HG03175 (cell line): ENCODE data around the gene PGAM2.

Experiments used
- ATAC-seq: cut with Tn5 transposase; IDR thresholded peaks from one replicate; pipeline ENCODE4 v1.9.1; 2021; ENCODE audit warnings: mild to moderate bottlenecking, moderate library complexity; ENCODE audit not compliant: unreplicated experiment

PGAM2 gene

DNA sequence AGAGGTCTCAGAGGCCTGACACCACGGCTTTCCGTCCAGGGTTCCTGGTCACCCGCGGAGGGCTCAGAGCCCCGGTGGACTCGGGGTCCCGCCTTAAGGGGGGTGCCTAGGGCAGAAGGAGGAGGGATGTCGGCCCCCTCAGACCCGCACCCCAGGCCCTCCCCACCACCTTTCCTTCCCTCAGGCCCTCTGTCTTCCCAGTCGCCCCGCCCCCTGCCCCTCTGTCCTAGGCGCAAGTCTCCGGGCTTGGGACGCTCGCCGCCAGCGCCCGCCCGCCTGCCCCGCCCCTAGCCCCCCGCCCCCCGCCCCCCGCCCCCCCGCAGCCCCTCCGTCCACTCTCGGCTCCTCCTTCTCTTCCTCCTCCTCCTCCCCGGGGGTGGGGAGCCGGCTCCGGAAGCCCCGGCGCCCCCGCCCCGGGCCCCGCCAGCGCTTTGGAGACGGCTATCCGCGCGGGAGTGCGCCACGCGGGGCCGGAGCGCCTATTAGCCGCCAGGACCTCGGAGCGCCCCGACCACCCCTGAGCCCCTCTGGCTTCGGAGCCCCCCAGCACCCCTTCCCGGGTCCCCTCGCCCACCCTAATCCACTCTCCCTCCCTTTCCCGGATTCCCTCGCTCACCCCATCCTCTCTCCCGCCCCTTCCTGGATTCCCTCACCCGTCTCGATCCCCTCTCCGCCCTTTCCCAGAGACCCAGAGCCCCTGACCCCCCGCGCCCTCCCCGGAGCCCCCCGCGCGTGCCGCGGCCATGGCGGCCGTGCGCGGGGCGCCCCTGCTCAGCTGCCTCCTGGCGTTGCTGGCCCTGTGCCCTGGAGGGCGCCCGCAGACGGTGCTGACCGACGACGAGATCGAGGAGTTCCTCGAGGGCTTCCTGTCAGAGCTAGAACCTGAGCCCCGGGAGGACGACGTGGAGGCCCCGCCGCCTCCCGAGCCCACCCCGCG, 38.8 kb upstream of the PGAM2 start, which contains the start of gene AEBP1:
Gene AEBP1 (plus strand): TSS at position 423 of the 937 bp plus-strand sequence. CDS start 321 bp downstream, at position 744.
- no peak for ATAC-seq

DNA sequence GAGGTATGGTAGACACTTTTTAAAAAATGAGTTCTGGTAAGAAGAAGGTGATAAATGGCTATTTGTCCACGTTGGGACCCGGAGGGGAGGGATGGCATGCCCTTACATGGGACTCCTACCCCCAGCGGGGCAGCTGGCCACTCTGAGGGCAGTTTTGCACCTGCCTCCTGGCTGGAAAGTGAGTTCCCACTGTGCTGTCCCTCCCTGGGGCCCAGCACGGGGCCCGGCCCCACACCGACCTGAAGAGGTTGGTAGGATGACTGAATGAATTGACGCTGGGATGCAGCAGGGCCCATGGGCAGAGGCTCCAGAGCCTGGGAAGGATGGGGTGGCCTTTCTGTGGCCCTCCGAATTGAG, 38.2 kb upstream of the PGAM2 start:
- no peak for ATAC-seq

DNA sequence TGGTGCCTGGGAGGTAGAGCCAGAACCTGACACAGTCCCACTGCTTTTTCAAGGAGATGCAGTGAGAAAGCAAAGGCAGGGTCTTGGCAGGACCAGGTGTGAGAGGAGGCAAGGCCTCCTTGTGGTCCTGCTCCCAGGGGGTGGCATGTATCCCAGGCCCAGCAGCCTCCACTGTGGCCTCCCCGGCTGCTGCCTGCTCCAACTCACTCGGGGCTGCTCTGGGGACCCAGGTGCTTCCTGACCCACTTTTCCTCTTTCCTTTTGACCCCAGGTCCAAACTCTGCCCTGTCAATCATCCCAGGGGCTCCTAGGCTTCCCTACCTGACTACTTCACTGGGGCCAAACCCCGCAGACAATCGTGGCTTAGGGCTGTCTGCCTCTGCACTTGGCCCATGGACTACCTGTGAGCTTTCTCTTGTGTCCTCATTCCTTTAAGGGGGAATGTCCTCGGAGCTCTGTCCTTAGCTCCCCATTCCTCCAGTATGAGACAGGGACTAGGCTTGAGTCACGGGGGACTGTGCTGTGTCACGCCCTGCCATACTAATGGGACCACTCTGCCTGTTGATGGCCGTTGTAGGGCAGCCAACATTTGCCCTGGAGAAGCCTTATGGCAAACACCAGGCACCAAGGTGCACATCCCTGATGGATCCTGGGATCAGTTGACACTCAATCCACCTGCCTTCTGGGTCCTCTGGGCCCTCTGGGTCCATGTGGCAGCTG, 37.6 kb upstream of the PGAM2 start:
- ATAC-seq: no peak

DNA sequence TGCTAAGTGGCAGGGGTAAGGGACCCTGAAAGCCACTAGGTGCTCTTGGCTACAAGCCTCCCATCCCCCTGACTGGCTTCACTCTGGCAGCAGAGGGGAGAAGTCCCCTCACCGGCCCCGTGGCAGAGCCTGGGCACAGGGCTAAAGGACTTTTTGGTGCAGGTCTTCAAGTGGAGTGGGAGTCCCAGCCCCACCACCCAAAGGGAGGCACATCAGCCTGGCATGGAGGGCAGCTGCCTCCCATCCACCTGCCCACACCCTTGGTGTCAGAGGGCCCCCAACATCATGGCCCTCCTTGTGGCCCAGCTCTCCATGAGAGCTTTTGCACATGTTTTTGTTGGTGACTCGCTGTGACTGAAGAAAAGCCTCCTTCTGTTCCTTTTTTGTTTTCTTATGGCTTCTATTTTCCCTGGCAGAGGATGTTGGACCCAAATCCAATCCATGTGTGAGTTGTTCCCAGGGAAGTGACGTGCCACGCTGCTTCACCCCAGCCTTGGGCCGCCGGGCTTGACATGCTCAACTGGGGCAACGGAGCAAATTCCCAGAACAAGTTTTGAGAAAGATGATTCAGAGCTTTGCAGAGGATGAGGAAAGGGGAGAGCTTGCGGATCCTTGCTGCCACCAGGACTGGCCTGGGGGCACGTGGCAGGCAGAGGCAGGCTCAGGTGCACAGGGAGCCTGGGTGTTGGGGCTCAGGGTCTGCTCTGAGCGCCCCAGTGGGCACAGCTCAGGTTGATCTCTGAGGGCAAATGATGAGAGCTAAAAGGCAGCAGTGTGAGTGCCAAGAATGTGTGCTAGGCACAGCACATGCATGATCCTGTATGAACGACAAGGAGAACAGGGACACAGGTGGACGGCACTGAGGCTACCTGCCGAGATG, 36.8 kb upstream of the PGAM2 start:
- ATAC-seq: no peak

DNA sequence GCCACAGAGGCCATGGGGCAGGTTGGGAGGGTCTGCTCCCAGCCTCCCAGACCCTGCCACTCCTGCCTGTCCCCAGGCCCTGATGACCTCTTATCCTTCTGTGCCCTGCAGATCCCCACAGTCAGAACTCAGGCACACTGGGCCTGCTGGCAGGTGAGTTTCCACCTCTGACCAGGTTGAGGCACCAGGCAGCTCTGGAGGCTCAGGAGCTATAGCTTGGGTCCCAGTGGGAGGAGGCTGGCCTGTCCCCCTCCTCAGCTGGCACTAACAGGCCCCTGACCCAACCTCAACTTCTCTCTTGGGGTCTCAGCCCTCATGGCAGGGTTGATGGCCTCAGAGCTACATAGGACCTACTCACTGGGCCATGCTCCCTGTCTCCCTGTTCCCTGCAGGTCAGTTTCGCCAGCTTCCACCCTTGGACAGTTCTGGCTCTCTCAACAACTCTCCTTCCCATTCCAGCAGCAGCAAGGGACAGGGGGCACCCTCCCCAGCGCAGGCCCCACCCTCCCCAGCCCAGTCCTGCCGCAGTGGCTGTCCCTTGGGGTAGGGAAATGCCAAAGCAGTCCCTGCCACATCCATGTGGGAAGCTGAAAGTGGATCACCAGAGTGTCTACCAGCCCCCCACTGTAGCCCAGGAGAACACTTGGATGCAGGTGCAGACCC, 36.1 kb upstream of the PGAM2 start:
- no peak for ATAC-seq

DNA sequence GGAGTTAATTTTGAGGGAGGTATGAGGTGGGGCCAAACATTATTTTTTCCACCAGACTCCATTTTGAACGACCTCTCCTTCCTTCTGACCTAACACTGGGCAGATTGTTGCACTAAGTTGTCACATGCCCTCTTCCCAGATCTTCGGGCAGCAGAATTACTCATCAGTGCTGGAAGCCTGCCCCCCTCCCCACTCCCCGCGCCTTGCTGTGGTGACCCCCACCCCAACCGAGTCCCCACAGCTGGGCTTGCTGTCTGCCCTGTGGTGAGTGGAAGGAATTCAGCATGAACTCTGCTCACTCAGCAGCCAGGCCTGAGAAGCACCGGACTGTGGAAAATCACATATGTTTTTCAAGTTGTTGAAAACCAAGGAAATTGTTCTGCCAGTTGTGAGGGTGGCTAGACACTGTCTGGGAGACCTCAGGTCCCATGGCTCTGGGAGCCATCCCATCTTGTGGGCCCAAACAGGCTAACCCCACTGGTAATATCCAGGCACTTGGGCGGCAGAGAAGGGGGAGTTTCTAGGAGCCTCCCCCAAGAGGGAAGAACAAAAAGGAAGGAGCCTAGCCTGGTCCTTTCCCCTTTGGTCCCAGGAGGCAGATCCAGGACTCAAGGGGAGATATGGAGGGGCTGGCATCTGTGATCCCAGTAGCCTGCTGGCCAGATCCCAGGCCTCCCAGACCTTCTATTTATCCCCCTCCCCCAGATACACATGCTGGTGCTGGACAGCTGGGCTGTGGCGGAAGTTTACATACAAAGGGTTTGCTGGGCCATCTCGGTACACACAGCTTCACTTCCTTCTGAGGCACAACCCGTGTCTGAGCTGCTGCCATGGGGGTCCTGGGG, 35.3 kb upstream of the PGAM2 start:
- no peak for ATAC-seq

DNA sequence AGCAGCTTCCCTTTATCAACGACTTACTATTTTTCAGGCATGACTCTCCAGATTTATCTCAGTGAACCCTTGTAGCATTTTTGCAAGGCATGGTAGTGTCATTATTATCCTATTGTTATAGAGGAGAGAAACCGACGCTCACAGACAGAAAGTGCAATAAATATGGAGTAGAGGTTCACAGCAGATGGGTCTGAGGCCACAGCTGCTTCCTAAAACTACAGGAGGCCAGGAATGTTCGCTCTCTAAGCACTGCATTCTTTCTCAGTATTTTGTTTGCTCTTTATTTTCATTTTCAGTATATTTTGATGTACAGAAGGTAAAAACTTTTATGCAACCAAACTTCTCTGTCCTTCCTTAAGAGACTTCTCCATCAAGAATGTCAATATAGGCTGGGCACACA, 34.3 kb upstream of the PGAM2 start:
- no peak for ATAC-seq

DNA sequence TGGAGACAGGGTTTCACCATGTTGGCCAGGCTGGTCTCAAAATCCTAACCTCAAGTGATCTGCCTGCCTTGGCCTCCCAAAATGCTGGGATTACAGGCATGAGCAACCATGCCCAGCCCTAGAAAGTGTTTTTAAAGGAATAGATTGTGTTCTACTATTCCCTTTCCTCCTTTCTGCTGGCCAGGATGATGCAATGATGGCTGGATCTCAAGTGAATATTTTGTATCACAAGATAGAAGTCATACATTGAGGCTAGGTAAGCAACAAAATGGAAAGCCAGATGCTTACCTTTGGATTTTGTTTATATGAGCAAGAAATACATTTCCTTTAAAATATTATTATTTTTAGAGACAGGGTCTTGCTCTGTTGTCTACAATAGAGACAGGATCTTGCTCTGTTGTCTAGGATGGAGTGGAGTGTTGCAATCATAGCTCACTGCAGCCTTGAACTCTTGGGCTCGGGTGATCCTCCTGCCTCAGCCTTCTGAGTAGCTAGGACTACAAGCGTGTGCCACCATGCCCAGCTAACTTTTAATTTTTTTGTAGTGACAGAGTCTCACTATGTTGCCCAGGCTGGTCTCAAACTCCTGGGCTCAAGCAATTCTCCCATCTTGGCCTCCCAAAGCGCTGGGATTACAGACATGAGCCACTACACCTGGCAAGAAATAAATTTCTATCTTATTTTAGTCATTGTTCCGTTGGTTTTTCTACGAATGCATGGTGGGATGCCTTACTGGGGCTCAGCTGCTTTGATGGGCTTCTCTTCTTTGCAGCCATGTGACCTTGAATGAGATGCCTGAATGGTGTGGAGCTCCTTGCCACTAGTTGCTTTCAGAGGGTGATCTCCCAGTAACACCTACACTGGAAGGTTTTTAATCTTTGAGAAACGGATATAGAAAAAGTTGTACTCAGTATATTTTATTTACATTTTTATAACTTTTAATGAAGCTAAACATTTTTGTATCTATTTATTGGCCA, 33.0 kb upstream of the PGAM2 start:
- no peak for ATAC-seq

DNA sequence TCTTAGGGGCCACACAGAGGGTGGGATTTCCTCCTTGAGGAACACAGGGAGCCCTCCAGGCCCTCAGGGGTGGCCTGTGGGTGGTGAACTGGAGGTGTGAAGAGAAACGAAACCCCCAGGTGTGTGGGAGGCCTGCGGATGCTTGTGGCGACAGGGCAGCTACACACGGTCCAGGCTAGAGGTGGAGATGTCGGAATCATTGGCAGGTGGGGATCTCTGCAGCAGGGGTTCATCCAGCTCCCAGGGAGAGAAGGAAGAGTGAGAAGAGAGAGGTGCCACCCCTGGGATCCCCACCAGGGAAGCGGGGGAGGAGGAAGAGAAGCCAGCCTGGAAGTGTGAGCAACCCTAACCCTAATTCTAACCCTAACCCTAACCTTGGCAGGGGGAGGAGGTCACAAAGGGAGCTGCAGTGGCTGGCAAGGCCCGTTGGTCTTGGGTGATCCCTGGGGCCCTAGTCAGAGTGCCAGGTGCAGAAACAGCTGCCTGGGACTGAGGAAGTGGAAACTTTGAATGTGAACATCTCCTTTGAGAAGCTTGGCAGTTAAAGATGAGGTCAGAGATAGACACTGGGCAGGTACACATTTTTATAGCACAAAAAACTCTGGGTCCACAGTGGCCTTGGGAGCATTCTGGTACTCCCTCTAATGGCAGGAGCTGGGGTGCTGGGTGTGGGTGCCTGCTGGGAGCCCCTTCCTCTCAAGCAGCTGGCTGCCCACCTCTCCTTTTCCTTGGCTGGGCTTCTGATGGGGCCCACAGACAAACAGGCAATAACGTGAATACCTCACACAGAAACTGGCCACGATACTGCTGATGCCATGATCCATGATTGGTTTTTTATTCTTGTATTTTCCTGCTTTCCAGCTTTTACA, 31.9 kb upstream of the PGAM2 start:
- ATAC-seq: peak; percentile 72

DNA sequence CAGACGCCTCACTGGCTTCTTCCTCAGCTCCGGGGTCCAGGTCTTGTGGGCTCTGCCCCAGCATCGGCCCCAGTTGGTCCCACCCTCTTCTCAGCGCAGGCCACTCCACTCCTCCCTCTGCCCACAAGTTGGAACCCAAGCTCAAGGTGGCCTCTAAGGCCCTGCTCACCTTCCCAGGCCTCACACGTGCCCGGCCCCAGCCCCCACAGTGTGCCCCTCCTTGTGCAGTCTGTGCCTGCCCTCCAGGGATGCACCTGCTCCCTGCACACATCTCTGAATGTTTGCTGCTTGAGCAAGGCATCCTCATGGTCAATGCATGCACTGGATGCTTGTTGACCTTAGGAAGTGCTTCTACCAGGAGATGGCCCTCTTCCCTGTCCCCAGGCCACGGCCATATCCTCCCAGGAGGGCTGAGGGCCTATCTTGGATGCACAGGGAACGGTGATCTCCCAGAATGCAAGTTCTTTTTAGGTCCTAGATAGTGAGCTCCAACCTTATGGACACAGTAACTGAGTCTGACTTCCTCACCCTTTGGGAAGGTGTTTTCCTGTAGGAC, 31.0 kb upstream of the PGAM2 start:
- ATAC-seq: no peak

DNA sequence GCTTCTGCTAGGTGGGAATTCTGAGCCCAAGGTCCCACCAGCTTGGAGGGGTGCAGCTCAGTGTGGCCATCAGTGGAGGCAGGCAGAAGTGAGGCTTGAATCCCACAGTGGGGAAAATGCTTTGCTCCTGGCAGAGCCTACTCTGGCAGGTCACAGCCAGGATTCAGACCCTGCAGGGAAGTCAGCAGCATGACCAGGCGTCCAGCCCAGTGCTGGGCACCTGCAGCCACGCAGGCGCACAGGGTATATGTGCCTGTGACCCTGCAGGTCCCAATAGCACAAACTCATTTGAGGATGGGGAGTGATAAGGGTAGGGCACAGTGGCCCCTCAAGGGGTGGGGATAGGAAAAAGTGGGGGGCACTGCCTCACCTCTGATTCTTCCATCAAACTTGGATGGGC, 30.4 kb upstream of the PGAM2 start:
- no peak for ATAC-seq

DNA sequence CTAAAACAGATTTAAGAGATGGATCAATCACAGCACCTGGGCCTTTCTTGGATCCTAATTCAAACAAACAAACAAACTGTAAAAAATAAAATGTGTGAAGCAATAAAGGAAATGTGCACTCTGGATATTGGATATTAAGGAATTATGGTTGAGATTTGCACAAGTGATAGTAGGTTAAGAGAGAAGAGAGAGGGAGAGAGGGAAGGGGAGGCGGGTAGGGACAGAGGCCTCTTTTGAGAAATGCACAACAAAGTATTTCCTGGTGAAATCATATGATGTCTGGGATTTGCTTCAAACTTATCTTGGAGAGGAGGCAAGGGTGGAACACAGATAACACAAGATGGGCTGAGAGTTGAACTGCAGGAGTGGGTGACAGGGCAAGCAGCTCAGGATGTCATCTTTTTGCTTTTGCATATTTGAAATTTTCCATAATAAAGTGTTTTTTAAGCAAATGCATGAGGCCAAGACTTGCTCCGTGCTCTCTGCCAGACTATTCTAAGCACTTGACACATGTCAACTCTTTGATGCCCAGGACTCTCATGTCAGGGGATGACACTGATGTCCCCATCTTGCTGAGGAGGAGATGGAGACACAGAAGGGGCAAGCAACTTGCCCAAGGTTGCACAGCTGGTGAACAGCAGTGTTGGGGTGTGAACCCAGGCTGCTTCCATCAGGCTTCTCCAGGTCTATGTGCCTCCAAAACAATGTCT, 29.7 kb upstream of the PGAM2 start:
- ATAC-seq: no peak

DNA sequence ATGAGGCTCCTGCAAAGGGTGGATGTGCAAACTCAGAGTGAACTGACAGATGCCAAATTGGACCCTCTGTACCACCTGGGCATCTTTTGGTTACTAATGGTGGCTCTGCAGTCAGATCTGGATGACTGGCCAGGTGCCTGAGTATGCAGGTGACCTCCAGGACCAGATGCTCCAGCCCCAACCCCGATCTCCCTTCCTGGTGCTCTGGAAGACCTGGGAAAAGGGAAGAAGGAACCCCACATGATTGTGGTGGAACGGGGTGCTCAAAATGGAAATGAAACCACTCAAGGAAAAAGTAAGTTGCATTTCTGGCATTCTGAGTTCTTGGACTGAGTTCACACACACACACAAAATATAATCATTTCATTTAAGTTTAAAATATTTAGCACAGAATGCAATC, 29.0 kb upstream of the PGAM2 start:
- no peak for ATAC-seq

DNA sequence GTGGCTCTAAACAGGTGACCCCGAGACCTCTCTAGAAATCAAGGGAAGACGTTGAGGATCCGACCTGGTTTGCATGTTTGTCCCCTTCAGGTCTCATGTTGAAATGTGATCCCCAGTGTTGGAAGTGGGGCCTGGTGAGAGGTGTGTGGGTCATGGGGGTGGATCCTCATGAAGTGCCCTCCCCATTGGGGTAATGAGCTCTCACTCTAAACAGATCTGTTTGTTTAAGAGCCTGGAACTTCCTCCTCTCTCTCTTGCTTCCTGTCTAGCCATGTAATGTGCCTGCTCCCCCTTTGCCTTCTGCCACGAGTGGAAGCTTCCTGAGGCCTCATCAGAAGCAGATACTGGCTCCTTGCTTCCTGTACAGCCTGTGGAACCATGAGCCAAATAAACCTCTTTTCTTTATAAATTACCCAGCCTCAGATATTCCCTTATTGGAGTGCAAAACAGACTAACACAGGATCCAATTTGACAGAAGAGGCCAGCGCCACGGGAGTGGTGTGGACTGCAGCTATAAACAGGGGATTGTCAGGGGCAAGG, 27.8 kb upstream of the PGAM2 start:
- no peak for ATAC-seq

DNA sequence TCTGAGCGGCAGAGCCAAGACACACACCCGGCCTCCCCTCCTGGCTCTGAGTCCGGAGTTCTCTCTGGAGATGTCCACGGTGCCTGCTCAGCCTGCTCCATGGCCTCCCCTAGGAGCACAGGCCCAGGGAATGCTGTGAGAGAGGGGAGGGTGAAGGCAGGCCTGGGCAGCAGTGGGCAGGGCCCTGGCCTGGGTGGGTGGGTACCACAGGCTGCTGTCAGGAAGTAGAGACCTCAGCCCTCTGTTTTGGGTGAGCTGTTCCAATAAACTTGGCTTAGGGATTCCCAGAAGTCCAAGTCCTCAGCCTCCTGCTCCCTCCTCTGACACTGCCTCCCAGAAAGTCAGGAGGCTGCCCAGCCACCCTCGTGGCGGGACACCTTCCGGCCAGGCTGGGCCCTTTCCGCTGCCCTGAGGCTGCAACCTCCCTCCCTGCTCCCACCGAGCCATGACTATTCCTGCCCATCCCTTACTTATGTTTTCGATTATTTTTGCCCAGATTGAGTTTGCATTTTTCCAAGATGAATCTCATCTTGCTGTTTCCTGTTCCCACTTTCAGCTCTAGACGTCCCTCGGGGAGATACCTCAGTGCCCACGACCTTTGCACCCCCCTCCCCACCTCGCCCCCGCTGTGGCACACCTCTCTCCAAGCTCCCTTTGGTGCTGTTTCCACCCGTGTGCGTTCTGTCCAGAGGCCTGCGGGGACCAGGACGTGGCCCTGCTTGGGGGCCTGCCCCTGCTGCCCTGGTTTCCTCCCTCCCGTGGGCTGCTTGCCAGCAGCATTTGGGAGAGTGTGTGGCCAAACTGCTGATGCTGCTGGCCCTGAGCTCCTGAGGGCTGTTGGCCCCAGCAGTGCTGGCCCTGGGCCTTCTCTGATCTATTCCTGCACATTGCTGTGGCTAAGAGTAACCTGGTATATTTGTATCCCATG, 22.8 kb upstream of the PGAM2 start:
- ATAC-seq: no peak
